Lower leg skin (tissue), 3 donors: ENCODE measurements around the gene LRRC27.

Experiments used
- POLR2A ChIP-seq, 2 donors: fragments of 450-650 bp; IDR thresholded peaks; one replicate each; pipeline ENCODE4 v1.6.1; 2016 to 2017; ENCODE audit warnings: antibody characterized with exemption in 2 of 2, mild to moderate bottlenecking in 1 of 2, moderate library complexity in 1 of 2
- TF ChIP-seq, protein P1 (sequence below), 3 donors: fragments of 450-650 bp; IDR thresholded peaks; one replicate each; pipeline ENCODE4 v1.5.1; 2016; ENCODE audit warnings: antibody characterized with exemption in 3 of 3, mild to moderate bottlenecking in 3 of 3, moderate library complexity in 2 of 3

DNA sequence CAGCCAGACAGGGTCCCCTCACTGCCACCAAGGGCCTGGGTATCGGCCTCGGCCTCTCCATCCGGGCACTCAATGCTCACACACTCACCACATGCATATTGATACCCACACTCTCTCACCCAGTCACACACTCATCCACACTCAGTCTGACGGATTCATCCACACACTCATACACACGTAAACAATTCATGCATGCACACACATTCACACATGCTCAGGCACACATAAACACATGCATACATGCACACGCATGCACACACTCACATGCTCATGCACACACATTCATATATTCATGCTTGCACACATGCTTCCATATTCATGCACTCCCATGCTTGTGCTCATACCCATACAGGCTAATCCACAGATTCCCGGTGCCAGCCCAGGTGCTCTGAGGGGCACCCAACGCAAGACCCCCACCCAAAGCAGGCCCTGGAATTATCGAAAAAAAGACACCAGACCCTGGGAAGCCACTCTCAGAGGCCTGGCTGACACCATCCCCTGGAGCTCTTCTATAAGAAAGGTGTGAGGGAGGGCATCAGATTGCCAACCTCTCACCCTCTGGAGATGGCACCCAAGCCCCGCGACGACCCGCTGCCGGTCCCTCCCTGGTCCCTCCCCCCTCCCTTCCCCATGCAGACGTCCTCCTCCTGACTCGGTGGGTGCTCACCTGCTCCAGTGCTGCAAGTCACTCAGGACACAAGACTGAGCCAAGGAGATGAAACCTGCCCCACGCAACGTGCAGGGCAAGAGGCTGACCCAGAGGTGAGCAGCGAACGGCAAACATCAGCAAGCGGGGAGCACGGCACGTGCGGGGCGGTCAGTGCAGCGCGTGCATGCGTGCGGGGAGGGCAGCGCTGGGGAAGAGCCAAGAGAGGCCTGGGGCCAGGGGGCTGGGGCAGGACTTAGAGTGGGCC lies 39.4 kb upstream of the LRRC27 start:
- TF ChIP-seq, protein P1, sequence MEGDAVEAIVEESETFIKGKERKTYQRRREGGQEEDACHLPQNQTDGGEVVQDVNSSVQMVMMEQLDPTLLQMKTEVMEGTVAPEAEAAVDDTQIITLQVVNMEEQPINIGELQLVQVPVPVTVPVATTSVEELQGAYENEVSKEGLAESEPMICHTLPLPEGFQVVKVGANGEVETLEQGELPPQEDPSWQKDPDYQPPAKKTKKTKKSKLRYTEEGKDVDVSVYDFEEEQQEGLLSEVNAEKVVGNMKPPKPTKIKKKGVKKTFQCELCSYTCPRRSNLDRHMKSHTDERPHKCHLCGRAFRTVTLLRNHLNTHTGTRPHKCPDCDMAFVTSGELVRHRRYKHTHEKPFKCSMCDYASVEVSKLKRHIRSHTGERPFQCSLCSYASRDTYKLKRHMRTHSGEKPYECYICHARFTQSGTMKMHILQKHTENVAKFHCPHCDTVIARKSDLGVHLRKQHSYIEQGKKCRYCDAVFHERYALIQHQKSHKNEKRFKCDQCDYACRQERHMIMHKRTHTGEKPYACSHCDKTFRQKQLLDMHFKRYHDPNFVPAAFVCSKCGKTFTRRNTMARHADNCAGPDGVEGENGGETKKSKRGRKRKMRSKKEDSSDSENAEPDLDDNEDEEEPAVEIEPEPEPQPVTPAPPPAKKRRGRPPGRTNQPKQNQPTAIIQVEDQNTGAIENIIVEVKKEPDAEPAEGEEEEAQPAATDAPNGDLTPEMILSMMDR (IDR thresholded peaks at IDR 0.05), result no peak
- no peak for TF ChIP-seq POLR2A (IDR thresholded peaks at IDR 0.05)
